Stimulated activated naive B cell treated with anti-CD40 and anti-IgM and Interleukin-4, amounts not matched to agents 10 μg/mL and 1 μg/mL and 100 μg/mL, for 72 hours (primary cell): ENCODE data around the gene CIITA.

Source experiments
- ATAC-seq, 2 donors: fragments of 150-1000 bp; cut with Tn5 transposase; replicated peaks; 2 replicates each; pipeline ENCODE4 v1.10.0; 2021; ENCODE audit warnings: moderate library complexity in 1 of 2
- DNase-seq: peaks from one replicate; pipeline ENCODE4 v3.0.0; 2021
- H3K27ac Mint-ChIP-seq: one replicate; pipeline ENCODE4 v1.8.0; 2022; ENCODE audit warnings: mild to moderate bottlenecking, mixed read lengths
- H3K27me3 Mint-ChIP-seq, 2 donors: one replicate each; pipeline ENCODE4 v1.8.0; 2022; ENCODE audit warnings: mixed read lengths in 2 of 2
- H3K36me3 Mint-ChIP-seq, 2 donors: one replicate each; pipeline ENCODE4 v1.8.0; 2022; ENCODE audit warnings: mixed read lengths in 2 of 2, mild to moderate bottlenecking in 1 of 2
- H3K4me1 Mint-ChIP-seq, 2 donors: one replicate each; pipeline ENCODE4 v1.8.0; 2022; ENCODE audit warnings: mixed read lengths in 2 of 2, mild to moderate bottlenecking in 1 of 2
- H3K4me3 Mint-ChIP-seq, 2 donors: one replicate each; pipeline ENCODE4 v1.8.0; 2022; ENCODE audit warnings: mild to moderate bottlenecking in 2 of 2, mixed read lengths in 2 of 2, moderate library complexity in 1 of 2
- H3K9me3 Mint-ChIP-seq, 2 donors: one replicate each; pipeline ENCODE4 v1.8.0; 2022; ENCODE audit warnings: mixed read lengths in 2 of 2, mild to moderate bottlenecking in 1 of 2

The CIITA gene

GRCh38 chr16:10838621-10839278 is 38.3 kb upstream of the CIITA start:
- Mint-ChIP-seq H3K9me3 (no peaks in the 10 kb centered on the region), H3K4me3 (no peak overlapping the region), H3K4me1 (peaks cover 43 to 45% of the 10 kb centered on the region in 2 donors), H3K36me3 (peaks cover 1 to 4% of the 10 kb centered on the region in 2 donors), H3K27me3 (no peaks in the 10 kb centered on the region), H3K27ac (no peak overlapping the region)
- no peak for ATAC-seq
- DNase-seq, result no peak

- H3K36me3 Mint-ChIP-seq, result peaks cover 1 to 2% of the 10 kb centered on the region in 2 donors
- peaks cover 40 to 41% of the 10 kb centered on the region in 2 donors for H3K4me1 Mint-ChIP-seq
- H3K27ac Mint-ChIP-seq, result no peak overlapping the region
- H3K9me3 Mint-ChIP-seq, result no peaks in the 10 kb centered on the region
- ATAC-seq, result no peak
- DNase-seq, result no peak
- H3K27me3 Mint-ChIP-seq, result no peaks in the 10 kb centered on the region
- no peak overlapping the region for H3K4me3 Mint-ChIP-seq
Measured at GRCh38 chr16:10839279-10839666, 37.7 kb upstream of the CIITA start.

GRCh38 chr16:10840703-10841102 is 36.3 kb upstream of the CIITA start:
- Mint-ChIP-seq H3K9me3 (no peaks in the 10 kb centered on the region), H3K27me3 (no peaks in the 10 kb centered on the region), H3K4me1 (peaks cover 26 to 29% of the 10 kb centered on the region in 2 donors), H3K36me3 (peaks cover 0 to 1% of the 10 kb centered on the region in 2 donors), H3K27ac (no peak overlapping the region), H3K4me3 (no peak overlapping the region)
- ATAC-seq (no peak), DNase-seq (no peak)

- no peaks in the 10 kb centered on the region for H3K9me3 Mint-ChIP-seq
- H3K4me1 Mint-ChIP-seq, result peaks cover 31 to 51% of the 10 kb centered on the region in 2 donors
- no peak for DNase-seq
- peaks cover 0 to 3% of the 10 kb centered on the region in 2 donors for H3K36me3 Mint-ChIP-seq
- H3K27ac Mint-ChIP-seq, result no peak overlapping the region
- peak overlapping the region; percentile 39 to 52 for H3K4me3 Mint-ChIP-seq
- H3K27me3 Mint-ChIP-seq, result no peaks in the 10 kb centered on the region
- ATAC-seq, result no peak
Measured at GRCh38 chr16:10846213-10846998, 30.6 kb upstream of the CIITA start.

- H3K4me3 Mint-ChIP-seq, result peak overlapping the region in 1 of 2 donors; percentile 52
- H3K4me1 Mint-ChIP-seq, result peaks cover 36 to 54% of the 10 kb centered on the region in 2 donors
- no peaks in the 10 kb centered on the region for H3K9me3 Mint-ChIP-seq
- peak overlapping the region; percentile 10 for H3K27ac Mint-ChIP-seq
- H3K36me3 Mint-ChIP-seq, result peaks cover 0 to 3% of the 10 kb centered on the region in 2 donors
- no peak for DNase-seq
- ATAC-seq, result no peak
- no peaks in the 10 kb centered on the region for H3K27me3 Mint-ChIP-seq
Measured at GRCh38 chr16:10847176-10847575, 29.8 kb upstream of the CIITA start.

GRCh38 chr16:10849736-10850477 is 27.1 kb upstream of the CIITA start:
- no peak for ATAC-seq
- Mint-ChIP-seq H3K4me1 (peaks cover 34 to 60% of the 10 kb centered on the region in 2 donors), H3K9me3 (peaks cover 3 to 4% of the 10 kb centered on the region in 2 donors), H3K27me3 (no peaks in the 10 kb centered on the region), H3K36me3 (peaks cover 0 to 7% of the 10 kb centered on the region in 2 donors), H3K27ac (peak overlapping the region; percentile 59), H3K4me3 (no peak overlapping the region)
- DNase-seq, result no peak

- Mint-ChIP-seq H3K9me3 (peaks cover 3 to 4% of the 10 kb centered on the region in 2 donors), H3K4me3 (no peak overlapping the region), H3K4me1 (peaks cover 34 to 61% of the 10 kb centered on the region in 2 donors), H3K27ac (no peak overlapping the region), H3K36me3 (peaks cover 0 to 7% of the 10 kb centered on the region in 2 donors), H3K27me3 (no peaks in the 10 kb centered on the region)
- ATAC-seq (no peak), DNase-seq (no peak)
Measured at GRCh38 chr16:10850478-10850850, 26.5 kb upstream of the CIITA start.

GRCh38 chr16:10851512-10851911 is 25.5 kb upstream of the CIITA start:
- no peak for DNase-seq
- peak overlapping the region; percentile 69 for H3K27ac Mint-ChIP-seq
- peaks cover 34 to 64% of the 10 kb centered on the region in 2 donors for H3K4me1 Mint-ChIP-seq
- no peak overlapping the region for H3K4me3 Mint-ChIP-seq
- H3K36me3 Mint-ChIP-seq, result peaks cover 0 to 7% of the 10 kb centered on the region in 2 donors
- peaks cover 3 to 4% of the 10 kb centered on the region in 2 donors for H3K9me3 Mint-ChIP-seq
- H3K27me3 Mint-ChIP-seq, result no peaks in the 10 kb centered on the region
- ATAC-seq, result no peak

GRCh38 chr16:10852286-10852685 is 24.7 kb upstream of the CIITA start:
- DNase-seq (no peak), ATAC-seq (no peak)
- Mint-ChIP-seq H3K27ac (no peak overlapping the region), H3K4me1 (peaks cover 26 to 62% of the 10 kb centered on the region in 2 donors), H3K36me3 (peaks cover 0 to 7% of the 10 kb centered on the region in 2 donors), H3K9me3 (peaks cover 3 to 4% of the 10 kb centered on the region in 2 donors), H3K27me3 (no peaks in the 10 kb centered on the region), H3K4me3 (peak overlapping the region in 1 of 2 donors; percentile 20)

- ATAC-seq (no peak), DNase-seq (no peak)
- H3K27ac Mint-ChIP-seq, result peak overlapping the region; percentile 27
- H3K27me3 Mint-ChIP-seq, result no peaks in the 10 kb centered on the region
- H3K36me3 Mint-ChIP-seq, result peaks cover 0 to 7% of the 10 kb centered on the region in 2 donors
- H3K4me3 Mint-ChIP-seq, result no peak overlapping the region
- peaks cover 3 to 4% of the 10 kb centered on the region in 2 donors for H3K9me3 Mint-ChIP-seq
- peaks cover 22 to 57% of the 10 kb centered on the region in 2 donors for H3K4me1 Mint-ChIP-seq
Measured at GRCh38 chr16:10852948-10853347, 24.1 kb upstream of the CIITA start.

GRCh38 chr16:10856042-10856441 is 21.0 kb upstream of the CIITA start:
- Mint-ChIP-seq H3K27me3 (no peaks in the 10 kb centered on the region), H3K36me3 (peaks cover 12 to 22% of the 10 kb centered on the region in 2 donors), H3K4me1 (peaks cover 28 to 57% of the 10 kb centered on the region in 2 donors), H3K4me3 (no peak overlapping the region), H3K9me3 (peaks cover 13 to 15% of the 10 kb centered on the region in 2 donors), H3K27ac (peak overlapping the region; percentile 14)
- DNase-seq (no peak), ATAC-seq (no peak)

- H3K4me1 Mint-ChIP-seq, result peaks cover 24 to 61% of the 10 kb centered on the region in 2 donors
- ATAC-seq, result no peak
- peaks cover 12 to 17% of the 10 kb centered on the region in 2 donors for H3K36me3 Mint-ChIP-seq
- H3K27me3 Mint-ChIP-seq, result no peaks in the 10 kb centered on the region
- peak overlapping the region; percentile 83 for H3K27ac Mint-ChIP-seq
- H3K9me3 Mint-ChIP-seq, result peaks cover 10 to 11% of the 10 kb centered on the region in 2 donors
- DNase-seq, result no peak
- H3K4me3 Mint-ChIP-seq, result no peak overlapping the region
Measured at GRCh38 chr16:10858203-10858602, 18.8 kb upstream of the CIITA start.

- H3K27me3 Mint-ChIP-seq, result no peaks in the 10 kb centered on the region
Measured at GRCh38 chr16:10859020-10859419, 18.0 kb upstream of the CIITA start.

GRCh38 chr16:10859658-10860057 is 17.3 kb upstream of the CIITA start:
- no peak overlapping the region for H3K4me3 Mint-ChIP-seq
- peak overlapping the region; percentile 37 for H3K27ac Mint-ChIP-seq
- H3K4me1 Mint-ChIP-seq, result peaks cover 22 to 57% of the 10 kb centered on the region in 2 donors
- H3K27me3 Mint-ChIP-seq, result no peaks in the 10 kb centered on the region
- H3K36me3 Mint-ChIP-seq, result peaks cover 12 to 17% of the 10 kb centered on the region in 2 donors
- ATAC-seq (no peak), DNase-seq (no peak)
- H3K9me3 Mint-ChIP-seq, result peaks cover 10 to 11% of the 10 kb centered on the region in 2 donors

More at GRCh38 chr16:10859020-10859419, 18.0 kb upstream of the CIITA start:
- ATAC-seq, result no peak
- peaks cover 12 to 17% of the 10 kb centered on the region in 2 donors for H3K36me3 Mint-ChIP-seq
- no peak overlapping the region for H3K27ac Mint-ChIP-seq
- no peak for DNase-seq
- no peak overlapping the region for H3K4me3 Mint-ChIP-seq
- peaks cover 10 to 11% of the 10 kb centered on the region in 2 donors for H3K9me3 Mint-ChIP-seq
- peaks cover 24 to 60% of the 10 kb centered on the region in 2 donors for H3K4me1 Mint-ChIP-seq
